GM12878 (cell line): ENCODE results near the gene MED13. TPM values are rescaled to one million over a fixed set of nuclear protein-coding genes. Genes with fewer than 3 reads are reported as not detected.

Source experiments
- ATAC-seq: fragments of 200-7000 bp; cut with Tn5 transposase; 3 replicates; pipeline ENCODE4 v1.9.1; 2020; ENCODE audit warnings: mild to moderate bottlenecking, moderate library complexity
- BruUV-seq: library from RNA; stranded (reverse); fragments of 400-500 nt; replicated peaks from 2 replicates; lab custom pipeline; 2021; lab: Mats Ljungman, UMichigan
- CTCF ChIA-PET: fragments of 300-600 bp; sonication (Branson Sonifier 250); formaldehyde crosslinking; extraction: SDS; loops from one replicate; lab custom pipeline; 2021; ENCODE audit warnings: inconsistent platforms; lab: Yijun Ruan, JAX
- POLR2A ChIA-PET: fragments of 350-600 bp; formaldehyde crosslinking; extraction: SDS; loops from one replicate; lab custom pipeline; 2021; ENCODE audit warnings: inconsistent platforms; lab: Charles Lee
- RAD21 ChIA-PET: fragments of 300-600 bp; sonication (Branson Sonifier 250); formaldehyde crosslinking; loops from one replicate; lab custom pipeline; 2023; ENCODE audit warnings: antibody characterized with exemption; ENCODE audit not compliant: unreplicated experiment; lab: Charles Lee
- SMC1A ChIA-PET: fragments of 300-600 bp; sonication (Branson Sonifier 250); formaldehyde crosslinking; loops from one replicate; lab custom pipeline; 2023; ENCODE audit not compliant: unreplicated experiment, uncharacterized antibody; lab: Charles Lee
- DNase-seq: peaks from one replicate; pipeline ENCODE4 v3.0.0-alpha.2; 2011; ENCODE audit warnings: low read depth, low spot score
- FAIRE-seq: peaks from 3 replicates; lab custom pipeline; 2011; peaks lifted over from hg19 to GRCh38; lab: Jason Lieb, UNC
- H2AFZ ChIP-seq: 2 replicates; pipeline ENCODE4 v1.6.0; 2011; ENCODE audit warnings: low read depth, low read length, control low read depth; ENCODE audit not compliant: control insufficient read depth
- H3K27ac ChIP-seq: 2 replicates; pipeline ENCODE4 v1.5.1; 2011; ENCODE audit warnings: control low read depth; ENCODE audit not compliant: control insufficient read depth, insufficient read depth
- H3K27me3 ChIP-seq, 2 experiments: replicated peaks in 1 of 2; 2 replicates each; pipeline versions ENCODE4 v1.6.0 to v1.6.1; 2011; ENCODE audit warnings: low read length in 1 of 2; ENCODE audit not compliant: control insufficient read depth in 2 of 2, insufficient read depth in 2 of 2
- H3K36me3 ChIP-seq, 2 experiments: 2 replicates each; pipeline ENCODE4 v1.5.1; 2011; ENCODE audit warnings: low read length in 1 of 2; ENCODE audit not compliant: control insufficient read depth in 2 of 2, insufficient read depth in 2 of 2
- H3K4me1 ChIP-seq: 2 replicates; pipeline ENCODE4 v1.6.1; 2011; ENCODE audit warnings: mild to moderate bottlenecking, low read length, moderate library complexity, mixed read lengths; ENCODE audit not compliant: control insufficient read depth, insufficient read depth
- H3K4me2 ChIP-seq: 2 replicates; pipeline ENCODE4 v1.6.0; 2011; ENCODE audit warnings: control low read depth; ENCODE audit not compliant: control insufficient read depth, insufficient read depth
- H3K4me3 ChIP-seq: fragments of 200-600 bp; sonication (generic); 2 replicates; pipeline ENCODE4 v1.5.1; 2016
- H3K79me2 ChIP-seq: 2 replicates; pipeline ENCODE4 v1.6.0; 2011; ENCODE audit warnings: low read length; ENCODE audit not compliant: control insufficient read depth, insufficient read depth
- H3K9ac ChIP-seq: 2 replicates; pipeline ENCODE4 v1.8.0; 2011; ENCODE audit warnings: low read length, control low read depth, mixed read lengths; ENCODE audit not compliant: control insufficient read depth, insufficient read depth
- H3K9me3 ChIP-seq: replicated peaks from 3 replicates; pipeline ENCODE4 v1.5.1; 2011; ENCODE audit warnings: mild to moderate bottlenecking, low read length; ENCODE audit not compliant: control insufficient read depth, insufficient read depth
- H4K20me1 ChIP-seq: 2 replicates; pipeline ENCODE4 v1.6.0; 2011; ENCODE audit not compliant: control insufficient read depth, insufficient read depth
- BRCA1 ChIP-seq: IDR thresholded peaks from 2 replicates; pipeline ENCODE4 v1.6.1; 2011; ENCODE audit warnings: low read depth, low read length, improper control_type of control experiment
- KAT2A ChIP-seq: conservative IDR thresholded peaks from 2 replicates; pipeline ENCODE4 v1.6.1; 2011; ENCODE audit warnings: low read depth, low read length; ENCODE audit not compliant: control insufficient read depth
- KDM1A ChIP-seq: fragments of 200-600 bp; sonication (generic); IDR thresholded peaks from 2 replicates; pipeline ENCODE4 v1.6.1; 2016; ENCODE audit warnings: borderline replicate concordance
- PAX5 ChIP-seq: IDR thresholded peaks from 2 replicates; pipeline ENCODE4 v1.6.1; 2011; ENCODE audit warnings: low read depth, low read length, borderline replicate concordance
- POLR2AphosphoS2 ChIP-seq: IDR thresholded peaks from 2 replicates; pipeline ENCODE4 v1.6.1; 2011; ENCODE audit warnings: low read depth, mild to moderate bottlenecking, low read length, improper control_type of control experiment, moderate library complexity
- SMAD5 ChIP-seq: IDR thresholded peaks from 2 replicates; pipeline ENCODE4 v1.6.1; 2016; ENCODE audit warnings: antibody characterized with exemption, low read depth
- SMC3 ChIP-seq: IDR thresholded peaks from 2 replicates; pipeline ENCODE4 v1.6.1; 2011; ENCODE audit warnings: low read length, improper control_type of control experiment, borderline replicate concordance
- TBL1XR1 ChIP-seq: IDR thresholded peaks from 2 replicates; pipeline ENCODE4 v1.6.1; 2012; ENCODE audit warnings: low read depth, low read length, improper control_type of control experiment
- YBX1 ChIP-seq: fragments of 450-650 bp; IDR thresholded peaks from 2 replicates; pipeline ENCODE4 v1.6.1; 2016; ENCODE audit warnings: antibody characterized with exemption
- WGBS: methylation state at CpG from one replicate; pipeline ENCODE4 v1.1.6; 2016; ENCODE audit warnings: low lambda C conversion rate; ENCODE audit not compliant: insufficient replicate concordance, insufficient coverage; ENCODE audit errors: missing lambda C conversion rate; 5-methylcytosine and 5-hydroxymethylcytosine counted together
- in situ Hi-C: fragments of 300-500 bp; cut with MboI; formaldehyde crosslinking; loops from 9 replicates; pipeline ENCODE4 v1.14.3; 2018; ENCODE audit warnings: mixed read lengths
- intact Hi-C: fragments of 100-400 bp; cut with micrococcal nuclease; formaldehyde crosslinking; loops from one replicate; pipeline ENCODE4 v1.14.2; 2022; ENCODE audit not compliant: unreplicated experiment
- polyA plus RNA-seq, 11 experiments: library from polyadenylated mRNA; depleted of rRNA in 4 of 11; unstranded in 6 of 11; stranded (reverse) in 5 of 11; fragments of >200 nt; fragmentation: Nextera tagmentation in 4 of 11; fragmentation: Illumina TruSeq in 1 of 11; extraction: Ambion mirVana in 4 of 11; extraction: Trizol in 1 of 11; gene quantifications; 1 replicate in 1 of 11; 2 replicates in 10 of 11; pipeline versions ENCODE4 v1.2.1 to v1.2.3, GENCODE V29; 2011 to 2016; ENCODE audit warnings: inconsistent platforms in 2 of 11, missing spikeins in 2 of 11, low read depth in 1 of 11
- total RNA-seq, 4 experiments: library from RNA; depleted of rRNA in 3 of 4; stranded (reverse); fragments of >200 nt in 3 of 4; fragmentation: Illumina TruSeq in 1 of 4; extraction: Trizol in 1 of 4; gene quantifications; 2 replicates each; pipeline versions ENCODE4 v1.2.1 to v1.2.3, GENCODE V29; 2013 to 2021
- TF ChIP-seq, protein P1 (sequence below): fragments of 450-650 bp; IDR thresholded peaks from 2 replicates; pipeline ENCODE4 v1.6.1; 2016; ENCODE audit warnings: mild to moderate bottlenecking
- TF ChIP-seq, protein P2 (sequence below): IDR thresholded peaks from 2 replicates; pipeline ENCODE4 v1.6.1; 2012; ENCODE audit warnings: improper control_type of control experiment, low read depth, low read length; ENCODE audit not compliant: insufficient replicate concordance
- TF ChIP-seq, protein P3 (sequence below): fragments of 450-650 bp; IDR thresholded peaks from 2 replicates; pipeline ENCODE4 v1.6.1; 2017; ENCODE audit warnings: mild to moderate bottlenecking, moderate library complexity
- TF ChIP-seq, protein P4 (sequence below): IDR thresholded peaks from 2 replicates; pipeline ENCODE4 v1.6.1; 2011; ENCODE audit warnings: low read depth, low read length, improper control_type of control experiment, borderline replicate concordance

Gene MED13
- total and polyA plus RNA-seq, 10 of the 15 experiments (the other 5 are each of a cell fraction or from before 2014, with no cell fraction given), result 4.6 to 49.7 (median 21.3) TPM

DNA sequence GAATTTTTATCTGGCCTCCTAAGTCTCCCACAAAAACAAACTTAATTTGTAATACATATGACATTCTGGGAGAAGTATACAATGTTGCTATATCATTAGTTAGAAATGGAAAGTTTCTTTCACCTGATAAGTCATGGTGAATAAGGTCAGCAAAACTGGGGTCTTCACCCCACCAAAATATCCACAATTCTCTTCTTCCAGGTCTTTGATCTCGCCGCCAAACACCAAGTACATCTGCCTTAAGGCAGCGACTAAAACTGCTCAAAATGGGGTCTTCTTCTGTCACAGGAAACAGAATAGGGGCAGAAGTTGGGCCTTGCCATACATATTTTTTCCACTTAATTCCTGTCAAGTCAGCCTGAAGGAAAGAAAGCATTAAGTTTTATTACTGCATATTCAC is 2.1 kb downstream of the MED13 start:
- 33% methylated on average over 3 of the region's 3 CpGs for WGBS
- Histone ChIP-seq H4K20me1 (no peaks in the 10 kb centered on the region), H3K79me2 (peaks cover 74% of the 10 kb centered on the region), H2AFZ (no peak overlapping the region), H3K36me3 (peaks cover 2 to 16% of the 10 kb centered on the region in 2 experiments; a peak in 3 of 4 replicates), H3K9ac (peak overlapping the region; percentile 65), H3K9me3 (no peaks in the 10 kb centered on the region), H3K4me1 (peaks cover 6% of the 10 kb centered on the region), H3K27ac (peak overlapping the region; percentile 40), H3K27me3 (no peaks in the 10 kb centered on the region), H3K4me3 (peak overlapping the region; percentile 95), H3K4me2 (peak overlapping the region; percentile 87)
- BruUV-seq, result no TSS peak
- FAIRE-seq (no peak), DNase-seq (no peak), ATAC-seq (no peak)
- RAD21 ChIA-PET, result interaction anchor here (1.8 to 15.1 kb wide), 2 partner anchors 9 to 48 kb away, joined by 6 to 169 read pairs; no protein-coding TSS in a partner anchor
- in situ Hi-C loops (no loop called here), intact Hi-C loops (no loop called here)
- CTCF ChIA-PET, result interaction anchor here (1.2 to 8.0 kb wide), 2 partner anchors 10 to 47 kb away, joined by 3 to 105 read pairs; no protein-coding TSS in a partner anchor
- SMC1A ChIA-PET, result interaction anchor here (1.2 to 5.9 kb wide), 9 partner anchors 9 to 47 kb away, joined by 3 to 57 read pairs (median 5); no protein-coding TSS in a partner anchor
- POLR2A ChIA-PET, result interaction anchor here (0.6 to 1.2 kb wide), 2 partner anchors 10 to 644 kb away, joined by 3 to 5 read pairs; no protein-coding TSS in a partner anchor
- TF ChIP-seq SMAD5 (no peak), PAX5 (no peak), KDM1A (no peak), KAT2A (no peak), SMC3 (no peak), POLR2AphosphoS2 (no peak), YBX1 (no peak), BRCA1 (no peak), TBL1XR1 (no peak)
- TF ChIP-seq, protein P1, sequence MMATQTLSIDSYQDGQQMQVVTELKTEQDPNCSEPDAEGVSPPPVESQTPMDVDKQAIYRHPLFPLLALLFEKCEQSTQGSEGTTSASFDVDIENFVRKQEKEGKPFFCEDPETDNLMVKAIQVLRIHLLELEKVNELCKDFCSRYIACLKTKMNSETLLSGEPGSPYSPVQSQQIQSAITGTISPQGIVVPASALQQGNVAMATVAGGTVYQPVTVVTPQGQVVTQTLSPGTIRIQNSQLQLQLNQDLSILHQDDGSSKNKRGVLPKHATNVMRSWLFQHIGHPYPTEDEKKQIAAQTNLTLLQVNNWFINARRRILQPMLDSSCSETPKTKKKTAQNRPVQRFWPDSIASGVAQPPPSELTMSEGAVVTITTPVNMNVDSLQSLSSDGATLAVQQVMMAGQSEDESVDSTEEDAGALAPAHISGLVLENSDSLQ, result no peak
- TF ChIP-seq, protein P2, sequence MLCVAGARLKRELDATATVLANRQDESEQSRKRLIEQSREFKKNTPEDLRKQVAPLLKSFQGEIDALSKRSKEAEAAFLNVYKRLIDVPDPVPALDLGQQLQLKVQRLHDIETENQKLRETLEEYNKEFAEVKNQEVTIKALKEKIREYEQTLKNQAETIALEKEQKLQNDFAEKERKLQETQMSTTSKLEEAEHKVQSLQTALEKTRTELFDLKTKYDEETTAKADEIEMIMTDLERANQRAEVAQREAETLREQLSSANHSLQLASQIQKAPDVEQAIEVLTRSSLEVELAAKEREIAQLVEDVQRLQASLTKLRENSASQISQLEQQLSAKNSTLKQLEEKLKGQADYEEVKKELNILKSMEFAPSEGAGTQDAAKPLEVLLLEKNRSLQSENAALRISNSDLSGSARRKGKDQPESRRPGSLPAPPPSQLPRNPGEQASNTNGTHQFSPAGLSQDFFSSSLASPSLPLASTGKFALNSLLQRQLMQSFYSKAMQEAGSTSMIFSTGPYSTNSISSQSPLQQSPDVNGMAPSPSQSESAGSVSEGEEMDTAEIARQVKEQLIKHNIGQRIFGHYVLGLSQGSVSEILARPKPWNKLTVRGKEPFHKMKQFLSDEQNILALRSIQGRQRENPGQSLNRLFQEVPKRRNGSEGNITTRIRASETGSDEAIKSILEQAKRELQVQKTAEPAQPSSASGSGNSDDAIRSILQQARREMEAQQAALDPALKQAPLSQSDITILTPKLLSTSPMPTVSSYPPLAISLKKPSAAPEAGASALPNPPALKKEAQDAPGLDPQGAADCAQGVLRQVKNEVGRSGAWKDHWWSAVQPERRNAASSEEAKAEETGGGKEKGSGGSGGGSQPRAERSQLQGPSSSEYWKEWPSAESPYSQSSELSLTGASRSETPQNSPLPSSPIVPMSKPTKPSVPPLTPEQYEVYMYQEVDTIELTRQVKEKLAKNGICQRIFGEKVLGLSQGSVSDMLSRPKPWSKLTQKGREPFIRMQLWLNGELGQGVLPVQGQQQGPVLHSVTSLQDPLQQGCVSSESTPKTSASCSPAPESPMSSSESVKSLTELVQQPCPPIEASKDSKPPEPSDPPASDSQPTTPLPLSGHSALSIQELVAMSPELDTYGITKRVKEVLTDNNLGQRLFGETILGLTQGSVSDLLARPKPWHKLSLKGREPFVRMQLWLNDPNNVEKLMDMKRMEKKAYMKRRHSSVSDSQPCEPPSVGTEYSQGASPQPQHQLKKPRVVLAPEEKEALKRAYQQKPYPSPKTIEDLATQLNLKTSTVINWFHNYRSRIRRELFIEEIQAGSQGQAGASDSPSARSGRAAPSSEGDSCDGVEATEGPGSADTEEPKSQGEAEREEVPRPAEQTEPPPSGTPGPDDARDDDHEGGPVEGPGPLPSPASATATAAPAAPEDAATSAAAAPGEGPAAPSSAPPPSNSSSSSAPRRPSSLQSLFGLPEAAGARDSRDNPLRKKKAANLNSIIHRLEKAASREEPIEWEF, result no peak
- TF ChIP-seq, protein P3, sequence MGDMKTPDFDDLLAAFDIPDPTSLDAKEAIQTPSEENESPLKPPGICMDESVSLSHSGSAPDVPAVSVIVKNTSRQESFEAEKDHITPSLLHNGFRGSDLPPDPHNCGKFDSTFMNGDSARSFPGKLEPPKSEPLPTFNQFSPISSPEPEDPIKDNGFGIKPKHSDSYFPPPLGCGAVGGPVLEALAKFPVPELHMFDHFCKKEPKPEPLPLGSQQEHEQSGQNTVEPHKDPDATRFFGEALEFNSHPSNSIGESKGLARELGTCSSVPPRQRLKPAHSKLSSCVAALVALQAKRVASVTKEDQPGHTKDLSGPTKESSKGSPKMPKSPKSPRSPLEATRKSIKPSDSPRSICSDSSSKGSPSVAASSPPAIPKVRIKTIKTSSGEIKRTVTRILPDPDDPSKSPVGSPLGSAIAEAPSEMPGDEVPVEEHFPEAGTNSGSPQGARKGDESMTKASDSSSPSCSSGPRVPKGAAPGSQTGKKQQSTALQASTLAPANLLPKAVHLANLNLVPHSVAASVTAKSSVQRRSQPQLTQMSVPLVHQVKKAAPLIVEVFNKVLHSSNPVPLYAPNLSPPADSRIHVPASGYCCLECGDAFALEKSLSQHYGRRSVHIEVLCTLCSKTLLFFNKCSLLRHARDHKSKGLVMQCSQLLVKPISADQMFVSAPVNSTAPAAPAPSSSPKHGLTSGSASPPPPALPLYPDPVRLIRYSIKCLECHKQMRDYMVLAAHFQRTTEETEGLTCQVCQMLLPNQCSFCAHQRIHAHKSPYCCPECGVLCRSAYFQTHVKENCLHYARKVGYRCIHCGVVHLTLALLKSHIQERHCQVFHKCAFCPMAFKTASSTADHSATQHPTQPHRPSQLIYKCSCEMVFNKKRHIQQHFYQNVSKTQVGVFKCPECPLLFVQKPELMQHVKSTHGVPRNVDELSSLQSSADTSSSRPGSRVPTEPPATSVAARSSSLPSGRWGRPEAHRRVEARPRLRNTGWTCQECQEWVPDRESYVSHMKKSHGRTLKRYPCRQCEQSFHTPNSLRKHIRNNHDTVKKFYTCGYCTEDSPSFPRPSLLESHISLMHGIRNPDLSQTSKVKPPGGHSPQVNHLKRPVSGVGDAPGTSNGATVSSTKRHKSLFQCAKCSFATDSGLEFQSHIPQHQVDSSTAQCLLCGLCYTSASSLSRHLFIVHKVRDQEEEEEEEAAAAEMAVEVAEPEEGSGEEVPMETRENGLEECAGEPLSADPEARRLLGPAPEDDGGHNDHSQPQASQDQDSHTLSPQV, result no peak
- TF ChIP-seq, protein P4, sequence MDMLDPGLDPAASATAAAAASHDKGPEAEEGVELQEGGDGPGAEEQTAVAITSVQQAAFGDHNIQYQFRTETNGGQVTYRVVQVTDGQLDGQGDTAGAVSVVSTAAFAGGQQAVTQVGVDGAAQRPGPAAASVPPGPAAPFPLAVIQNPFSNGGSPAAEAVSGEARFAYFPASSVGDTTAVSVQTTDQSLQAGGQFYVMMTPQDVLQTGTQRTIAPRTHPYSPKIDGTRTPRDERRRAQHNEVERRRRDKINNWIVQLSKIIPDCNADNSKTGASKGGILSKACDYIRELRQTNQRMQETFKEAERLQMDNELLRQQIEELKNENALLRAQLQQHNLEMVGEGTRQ, result no peak
